Measurements from ENCODE around the gene RBM19.

The RBM19 gene

GRCh38 chr12:113973109-113973904 is 7.2 kb upstream of the RBM19 start:
- TF ChIP-seq CTCF (IDR thresholded peaks at IDR 0.05), result no peak

GRCh38 chr12:113971392-113971791 is 5.3 kb upstream of the RBM19 start:
- TF ChIP-seq CTCF (IDR thresholded peaks at IDR 0.05), result no peak

- TF ChIP-seq CTCF (IDR thresholded peaks at IDR 0.05), result no peak
Measured at GRCh38 chr12:113970211-113970610, 4.1 kb upstream of the RBM19 start.

GRCh38 chr12:113967368-113967767 is 1.2 kb upstream of the RBM19 start:
- no peak for TF ChIP-seq CTCF (IDR thresholded peaks at IDR 0.05)

- no peak for TF ChIP-seq CTCF (IDR thresholded peaks at IDR 0.05)
Measured at GRCh38 chr12:113962733-113963132, 3.4 kb downstream of the RBM19 start.

- TF ChIP-seq CTCF (IDR thresholded peaks at IDR 0.05), result no peak
Measured at GRCh38 chr12:113961921-113962710, 4.0 kb downstream of the RBM19 start.

- no peak for TF ChIP-seq CTCF (IDR thresholded peaks at IDR 0.05)
Measured at GRCh38 chr12:113960030-113960429, 6.1 kb downstream of the RBM19 start.

Data from LNCAP (cell line).